SK-N-SH treated with all-trans-retinoic acid at 6 μM for 48 hours (cell line): ENCODE data around the gene OSBPL2.

Source experiments
- CSDC2 ChIP-seq: fragments of 250-450 bp; sonication (Bioruptor Pico); IDR thresholded peaks from 2 replicates; pipeline ENCODE4 v1.5.0; 2020; ENCODE audit warnings: mild to moderate bottlenecking, moderate library complexity
- ESRRG ChIP-seq: fragments of 250-450 bp; sonication (Bioruptor Pico); IDR thresholded peaks from 2 replicates; pipeline ENCODE4 v1.6.1; 2021; ENCODE audit warnings: mild to moderate bottlenecking
- SNAI2 ChIP-seq: fragments of 250-450 bp; sonication (Bioruptor Pico); IDR thresholded peaks from 2 replicates; pipeline ENCODE4 v1.5.0; 2020; ENCODE audit warnings: mild to moderate bottlenecking, moderate library complexity
- ZNF565 ChIP-seq: fragments of 450-650 bp; formaldehyde crosslinking; conservative IDR thresholded peaks from 2 replicates; pipeline ENCODE4 v1.5.0; 2020; ENCODE audit warnings: low read depth, mild to moderate bottlenecking, moderate library complexity
- TF ChIP-seq, protein P1 (sequence below): fragments of 250-450 bp; sonication (Bioruptor Pico); IDR thresholded peaks from 2 replicates; pipeline ENCODE4 v1.5.0; 2020; ENCODE audit warnings: mild to moderate bottlenecking, moderate library complexity
- TF ChIP-seq, protein P2 (sequence below): fragments of 250-450 bp; sonication (Bioruptor Pico); IDR thresholded peaks from 2 replicates; pipeline ENCODE4 v1.8.0; 2020; ENCODE audit warnings: mild to moderate bottlenecking, moderate library complexity, borderline replicate concordance
- TF ChIP-seq, protein P3 (sequence below): fragments of 250-450 bp; sonication (Bioruptor Pico); IDR thresholded peaks from 2 replicates; pipeline ENCODE4 v1.5.1; 2020; ENCODE audit warnings: low read depth, mild to moderate bottlenecking, moderate library complexity
- TF ChIP-seq, protein P4 (sequence below): fragments of 250-450 bp; sonication (Bioruptor Pico); IDR thresholded peaks from 2 replicates; pipeline ENCODE4 v1.5.1; 2021; ENCODE audit warnings: mild to moderate bottlenecking, moderate library complexity

DNA sequence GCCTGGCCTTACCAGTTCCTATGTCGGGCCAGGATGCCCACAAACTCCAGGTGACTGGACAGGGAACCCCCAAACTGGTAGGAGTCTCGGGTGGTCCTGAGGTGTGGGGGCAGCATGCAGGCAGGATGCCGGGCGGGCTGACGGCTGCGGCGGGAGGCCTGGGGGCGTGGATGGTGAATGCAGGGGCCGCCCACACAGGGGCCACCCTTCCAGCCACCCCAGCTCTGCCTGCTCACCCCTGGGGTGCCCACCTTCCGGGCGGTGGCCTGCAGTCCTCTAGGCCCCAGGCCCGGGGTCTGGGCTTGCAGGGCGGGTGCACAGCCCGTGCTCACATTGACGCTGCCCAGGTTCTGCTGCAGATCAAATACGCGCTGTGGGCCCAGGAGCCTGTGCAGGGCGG lies 72.8 kb downstream of the OSBPL2 start:
- TF ChIP-seq, protein P1, sequence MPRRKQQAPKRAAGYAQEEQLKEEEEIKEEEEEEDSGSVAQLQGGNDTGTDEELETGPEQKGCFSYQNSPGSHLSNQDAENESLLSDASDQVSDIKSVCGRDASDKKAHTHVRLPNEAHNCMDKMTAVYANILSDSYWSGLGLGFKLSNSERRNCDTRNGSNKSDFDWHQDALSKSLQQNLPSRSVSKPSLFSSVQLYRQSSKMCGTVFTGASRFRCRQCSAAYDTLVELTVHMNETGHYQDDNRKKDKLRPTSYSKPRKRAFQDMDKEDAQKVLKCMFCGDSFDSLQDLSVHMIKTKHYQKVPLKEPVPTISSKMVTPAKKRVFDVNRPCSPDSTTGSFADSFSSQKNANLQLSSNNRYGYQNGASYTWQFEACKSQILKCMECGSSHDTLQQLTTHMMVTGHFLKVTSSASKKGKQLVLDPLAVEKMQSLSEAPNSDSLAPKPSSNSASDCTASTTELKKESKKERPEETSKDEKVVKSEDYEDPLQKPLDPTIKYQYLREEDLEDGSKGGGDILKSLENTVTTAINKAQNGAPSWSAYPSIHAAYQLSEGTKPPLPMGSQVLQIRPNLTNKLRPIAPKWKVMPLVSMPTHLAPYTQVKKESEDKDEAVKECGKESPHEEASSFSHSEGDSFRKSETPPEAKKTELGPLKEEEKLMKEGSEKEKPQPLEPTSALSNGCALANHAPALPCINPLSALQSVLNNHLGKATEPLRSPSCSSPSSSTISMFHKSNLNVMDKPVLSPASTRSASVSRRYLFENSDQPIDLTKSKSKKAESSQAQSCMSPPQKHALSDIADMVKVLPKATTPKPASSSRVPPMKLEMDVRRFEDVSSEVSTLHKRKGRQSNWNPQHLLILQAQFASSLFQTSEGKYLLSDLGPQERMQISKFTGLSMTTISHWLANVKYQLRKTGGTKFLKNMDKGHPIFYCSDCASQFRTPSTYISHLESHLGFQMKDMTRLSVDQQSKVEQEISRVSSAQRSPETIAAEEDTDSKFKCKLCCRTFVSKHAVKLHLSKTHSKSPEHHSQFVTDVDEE (CRISPR knock-in tag): no peak
- TF ChIP-seq SNAI2 (CRISPR knock-in tag) (no peak), CSDC2 (CRISPR knock-in tag) (no peak), ESRRG (CRISPR knock-in tag) (no peak), ZNF565 (no peak)
- TF ChIP-seq, protein P2, sequence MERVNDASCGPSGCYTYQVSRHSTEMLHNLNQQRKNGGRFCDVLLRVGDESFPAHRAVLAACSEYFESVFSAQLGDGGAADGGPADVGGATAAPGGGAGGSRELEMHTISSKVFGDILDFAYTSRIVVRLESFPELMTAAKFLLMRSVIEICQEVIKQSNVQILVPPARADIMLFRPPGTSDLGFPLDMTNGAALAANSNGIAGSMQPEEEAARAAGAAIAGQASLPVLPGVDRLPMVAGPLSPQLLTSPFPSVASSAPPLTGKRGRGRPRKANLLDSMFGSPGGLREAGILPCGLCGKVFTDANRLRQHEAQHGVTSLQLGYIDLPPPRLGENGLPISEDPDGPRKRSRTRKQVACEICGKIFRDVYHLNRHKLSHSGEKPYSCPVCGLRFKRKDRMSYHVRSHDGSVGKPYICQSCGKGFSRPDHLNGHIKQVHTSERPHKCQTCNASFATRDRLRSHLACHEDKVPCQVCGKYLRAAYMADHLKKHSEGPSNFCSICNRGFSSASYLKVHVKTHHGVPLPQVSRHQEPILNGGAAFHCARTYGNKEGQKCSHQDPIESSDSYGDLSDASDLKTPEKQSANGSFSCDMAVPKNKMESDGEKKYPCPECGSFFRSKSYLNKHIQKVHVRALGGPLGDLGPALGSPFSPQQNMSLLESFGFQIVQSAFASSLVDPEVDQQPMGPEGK (CRISPR knock-in tag): no peak
- TF ChIP-seq, protein P3, sequence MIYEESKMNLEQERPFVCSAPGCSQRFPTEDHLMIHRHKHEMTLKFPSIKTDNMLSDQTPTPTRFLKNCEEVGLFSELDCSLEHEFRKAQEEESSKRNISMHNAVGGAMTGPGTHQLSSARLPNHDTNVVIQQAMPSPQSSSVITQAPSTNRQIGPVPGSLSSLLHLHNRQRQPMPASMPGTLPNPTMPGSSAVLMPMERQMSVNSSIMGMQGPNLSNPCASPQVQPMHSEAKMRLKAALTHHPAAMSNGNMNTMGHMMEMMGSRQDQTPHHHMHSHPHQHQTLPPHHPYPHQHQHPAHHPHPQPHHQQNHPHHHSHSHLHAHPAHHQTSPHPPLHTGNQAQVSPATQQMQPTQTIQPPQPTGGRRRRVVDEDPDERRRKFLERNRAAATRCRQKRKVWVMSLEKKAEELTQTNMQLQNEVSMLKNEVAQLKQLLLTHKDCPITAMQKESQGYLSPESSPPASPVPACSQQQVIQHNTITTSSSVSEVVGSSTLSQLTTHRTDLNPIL (CRISPR knock-in tag): no peak
- TF ChIP-seq, protein P4, sequence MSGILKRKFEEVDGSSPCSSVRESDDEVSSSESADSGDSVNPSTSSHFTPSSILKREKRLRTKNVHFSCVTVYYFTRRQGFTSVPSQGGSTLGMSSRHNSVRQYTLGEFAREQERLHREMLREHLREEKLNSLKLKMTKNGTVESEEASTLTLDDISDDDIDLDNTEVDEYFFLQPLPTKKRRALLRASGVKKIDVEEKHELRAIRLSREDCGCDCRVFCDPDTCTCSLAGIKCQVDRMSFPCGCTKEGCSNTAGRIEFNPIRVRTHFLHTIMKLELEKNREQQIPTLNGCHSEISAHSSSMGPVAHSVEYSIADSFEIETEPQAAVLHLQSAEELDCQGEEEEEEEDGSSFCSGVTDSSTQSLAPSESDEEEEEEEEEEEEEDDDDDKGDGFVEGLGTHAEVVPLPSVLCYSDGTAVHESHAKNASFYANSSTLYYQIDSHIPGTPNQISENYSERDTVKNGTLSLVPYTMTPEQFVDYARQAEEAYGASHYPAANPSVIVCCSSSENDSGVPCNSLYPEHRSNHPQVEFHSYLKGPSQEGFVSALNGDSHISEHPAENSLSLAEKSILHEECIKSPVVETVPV (CRISPR knock-in tag): no peak
